Nephron (organoid): ENCODE measurements around the gene THAP9.
"Not testable (repeated sequence)": the region's sequence is repeated elsewhere in the genome, so short reads cannot be mapped to it uniquely, and the experiment has no call there.

Experiments used
- H3K27ac Mint-ChIP-seq, 3 experiments: 2 replicates each; pipeline ENCODE4 v1.8.0; 2020; ENCODE audit warnings: mixed read lengths in 3 of 3, mild to moderate bottlenecking in 2 of 3, moderate library complexity in 1 of 3
- H3K27me3 Mint-ChIP-seq: 2 replicates; pipeline ENCODE4 v1.8.0; 2021; ENCODE audit warnings: low read depth, mild to moderate bottlenecking, moderate library complexity, mixed read lengths
- H3K36me3 Mint-ChIP-seq: 2 replicates; pipeline ENCODE4 v1.8.0; 2020; ENCODE audit warnings: low read depth, mixed read lengths
- H3K4me1 Mint-ChIP-seq: 2 replicates; pipeline ENCODE4 v1.8.0; 2020; ENCODE audit warnings: mixed read lengths
- H3K4me3 Mint-ChIP-seq, 3 experiments: 2 replicates each; pipeline ENCODE4 v1.8.0; 2020; ENCODE audit warnings: mild to moderate bottlenecking in 3 of 3, mixed read lengths in 3 of 3, moderate library complexity in 2 of 3
- H3K9me3 Mint-ChIP-seq: 2 replicates; pipeline ENCODE4 v1.8.0; 2020; ENCODE audit warnings: mixed read lengths
- TF ChIP-seq, protein P1 (sequence below), 3 experiments: fragments of 200-600 bp; sonication (generic); IDR thresholded peaks; one replicate each; pipeline ENCODE4 v1.5.0; 2021; ENCODE audit warnings: antibody characterized with exemption in 3 of 3; ENCODE audit not compliant: unreplicated experiment in 3 of 3

THAP9 gene

DNA sequence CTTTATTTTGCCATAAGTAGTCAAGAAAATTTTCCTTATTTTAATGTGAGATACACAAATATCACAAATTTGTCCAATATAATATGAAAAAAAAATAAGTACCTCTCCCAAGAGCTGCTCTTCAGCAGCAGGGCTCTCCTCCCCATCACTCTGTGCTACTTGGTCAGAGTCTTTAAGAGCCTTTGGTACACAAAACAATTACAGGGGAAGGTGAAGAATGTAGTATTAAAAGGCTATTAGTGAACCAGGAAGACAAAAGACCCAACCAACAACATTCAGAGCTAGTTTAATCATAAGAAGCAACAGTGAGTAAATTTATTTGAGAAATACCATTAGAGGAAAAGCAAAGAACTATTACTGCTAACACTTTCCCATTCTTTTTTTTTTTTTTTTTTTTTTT, 39.0 kb upstream of the THAP9 start:
- Mint-ChIP-seq H3K4me3 (no peak overlapping the region), H3K27ac (no peak overlapping the region), H3K27me3 (no peaks in the 10 kb centered on the region), H3K4me1 (no peaks in the 10 kb centered on the region), H3K9me3 (no peaks in the 10 kb centered on the region), H3K36me3 (peaks cover 72% of the 10 kb centered on the region)
- TF ChIP-seq, protein P1, sequence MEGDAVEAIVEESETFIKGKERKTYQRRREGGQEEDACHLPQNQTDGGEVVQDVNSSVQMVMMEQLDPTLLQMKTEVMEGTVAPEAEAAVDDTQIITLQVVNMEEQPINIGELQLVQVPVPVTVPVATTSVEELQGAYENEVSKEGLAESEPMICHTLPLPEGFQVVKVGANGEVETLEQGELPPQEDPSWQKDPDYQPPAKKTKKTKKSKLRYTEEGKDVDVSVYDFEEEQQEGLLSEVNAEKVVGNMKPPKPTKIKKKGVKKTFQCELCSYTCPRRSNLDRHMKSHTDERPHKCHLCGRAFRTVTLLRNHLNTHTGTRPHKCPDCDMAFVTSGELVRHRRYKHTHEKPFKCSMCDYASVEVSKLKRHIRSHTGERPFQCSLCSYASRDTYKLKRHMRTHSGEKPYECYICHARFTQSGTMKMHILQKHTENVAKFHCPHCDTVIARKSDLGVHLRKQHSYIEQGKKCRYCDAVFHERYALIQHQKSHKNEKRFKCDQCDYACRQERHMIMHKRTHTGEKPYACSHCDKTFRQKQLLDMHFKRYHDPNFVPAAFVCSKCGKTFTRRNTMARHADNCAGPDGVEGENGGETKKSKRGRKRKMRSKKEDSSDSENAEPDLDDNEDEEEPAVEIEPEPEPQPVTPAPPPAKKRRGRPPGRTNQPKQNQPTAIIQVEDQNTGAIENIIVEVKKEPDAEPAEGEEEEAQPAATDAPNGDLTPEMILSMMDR (IDR thresholded peaks at IDR 0.05; ENCODE audit: unreplicated experiment in 3 of 3), result no peak

DNA sequence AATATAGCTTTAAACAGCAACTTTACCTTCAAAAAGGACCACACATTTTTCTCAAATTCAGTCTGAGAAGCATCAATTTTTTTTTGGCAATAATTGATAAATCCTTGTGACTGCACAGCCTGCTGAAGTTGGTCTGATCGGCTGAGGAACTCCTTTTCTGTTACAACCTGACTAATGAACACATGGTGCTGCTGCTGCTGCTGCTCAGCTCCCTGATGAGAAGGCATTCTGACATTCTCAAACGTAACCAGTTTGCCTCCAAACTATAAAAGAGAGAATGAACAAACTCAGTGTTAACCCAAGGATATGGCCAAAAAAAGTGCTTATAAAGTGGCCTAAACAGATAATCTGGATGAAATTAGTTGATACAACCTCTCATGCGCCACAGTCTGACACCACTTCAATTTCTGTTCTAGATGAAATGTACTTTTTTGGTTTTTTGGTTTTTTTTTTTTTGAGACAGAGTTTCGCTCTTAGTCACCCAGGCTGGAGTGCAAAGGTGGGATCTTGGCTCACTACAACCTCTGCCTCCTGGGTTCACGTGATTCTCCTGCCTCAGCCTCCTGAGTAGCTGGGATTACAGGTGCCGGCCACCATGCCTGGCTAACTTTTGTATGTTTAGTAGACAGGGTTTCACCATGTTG, 36.1 kb upstream of the THAP9 start:
- TF ChIP-seq, protein P1 (IDR thresholded peaks at IDR 0.05; ENCODE audit: unreplicated experiment in 3 of 3), result no peak
- Mint-ChIP-seq H3K4me3 (no peak overlapping the region), H3K27me3 (no peaks in the 10 kb centered on the region), H3K27ac (no peak overlapping the region), H3K4me1 (no peaks in the 10 kb centered on the region), H3K36me3 (peaks cover 73% of the 10 kb centered on the region), H3K9me3 (no peaks in the 10 kb centered on the region)

DNA sequence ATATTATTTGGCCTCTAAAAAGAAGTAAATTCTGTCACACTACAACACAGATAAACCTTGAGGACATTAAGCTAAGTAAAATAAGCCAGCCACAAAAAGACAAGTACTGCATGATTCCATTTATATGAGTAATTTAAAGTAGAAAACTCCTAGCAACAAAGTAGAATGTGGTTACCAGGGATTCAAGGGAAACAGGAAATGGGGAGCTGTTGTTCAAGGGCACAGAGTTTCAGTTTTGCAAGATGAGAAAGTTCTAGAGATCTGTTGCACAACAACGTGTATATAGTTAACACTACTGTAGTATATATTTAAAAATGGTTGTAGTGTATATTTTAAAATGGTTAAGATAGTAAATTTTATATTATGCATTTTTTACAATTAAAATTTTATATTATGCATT, 34.9 kb upstream of the THAP9 start:
- Mint-ChIP-seq H3K4me3 (no peak overlapping the region), H3K27me3 (no peaks in the 10 kb centered on the region), H3K27ac (no peak overlapping the region), H3K4me1 (no peaks in the 10 kb centered on the region), H3K9me3 (no peaks in the 10 kb centered on the region), H3K36me3 (peaks cover 79% of the 10 kb centered on the region)
- TF ChIP-seq, protein P1 (IDR thresholded peaks at IDR 0.05; ENCODE audit: unreplicated experiment in 3 of 3), result no peak

DNA sequence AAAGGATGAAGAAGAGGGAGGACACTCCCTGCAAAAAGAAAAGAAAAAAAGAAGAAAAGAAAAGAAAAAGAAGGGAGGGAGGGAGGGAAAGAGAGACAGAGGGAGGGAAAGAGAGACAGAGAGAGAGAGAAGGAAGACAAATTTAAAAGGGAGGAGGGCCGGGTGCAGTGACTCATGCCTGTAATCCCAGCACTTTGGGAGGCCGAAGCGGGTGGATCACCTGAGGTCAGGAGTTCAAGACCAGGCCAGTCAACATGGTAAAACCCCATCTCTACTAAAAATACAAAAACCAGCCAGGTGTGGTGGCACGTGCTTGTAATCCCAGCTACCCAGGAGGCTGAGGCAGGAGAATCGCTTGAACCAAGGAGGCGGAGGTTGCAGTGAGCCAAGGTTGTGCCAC, 34.5 kb upstream of the THAP9 start:
- H3K27ac Mint-ChIP-seq, H3K4me1 Mint-ChIP-seq, H3K27me3 Mint-ChIP-seq, H3K4me3 Mint-ChIP-seq, H3K9me3 Mint-ChIP-seq: not testable (repeated sequence)
- H3K36me3 Mint-ChIP-seq, result peaks cover 78% of the 10 kb centered on the region

DNA sequence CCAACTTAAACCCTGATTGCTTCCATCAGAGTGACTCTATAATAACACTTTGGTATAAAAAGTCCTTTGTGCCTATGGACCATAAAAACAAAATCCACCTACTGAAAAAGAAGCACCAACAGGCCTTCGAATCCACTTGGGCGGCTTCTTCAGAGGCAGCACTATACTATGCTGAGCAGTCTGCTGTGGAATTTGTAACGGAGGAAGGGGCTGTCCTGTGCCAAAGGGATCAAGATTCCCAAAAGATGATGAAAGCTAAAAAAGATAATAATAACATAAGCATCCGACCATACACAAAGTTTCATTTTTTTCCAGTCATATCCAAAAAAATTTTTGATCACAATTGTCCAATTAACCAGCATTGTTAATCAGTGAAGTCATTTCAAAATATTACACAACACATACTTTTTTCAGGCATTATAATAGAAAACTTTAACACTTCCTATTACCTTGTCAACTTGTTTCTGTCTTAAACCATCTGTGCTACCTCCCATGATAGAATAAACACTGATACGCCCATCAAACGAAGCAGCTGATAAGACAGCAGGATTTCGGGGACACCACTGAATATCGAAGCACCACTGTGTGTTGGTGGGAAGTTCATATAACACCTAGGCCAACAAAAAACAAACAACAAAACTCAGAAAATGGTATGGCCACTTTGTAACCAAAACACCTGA, 33.7 kb upstream of the THAP9 start:
- Mint-ChIP-seq H3K4me1 (no peaks in the 10 kb centered on the region), H3K4me3 (no peak overlapping the region), H3K27ac (no peak overlapping the region), H3K27me3 (no peaks in the 10 kb centered on the region), H3K36me3 (peaks cover 77% of the 10 kb centered on the region), H3K9me3 (no peaks in the 10 kb centered on the region)
- TF ChIP-seq, protein P1 (IDR thresholded peaks at IDR 0.05; ENCODE audit: unreplicated experiment in 3 of 3), result no peak

DNA sequence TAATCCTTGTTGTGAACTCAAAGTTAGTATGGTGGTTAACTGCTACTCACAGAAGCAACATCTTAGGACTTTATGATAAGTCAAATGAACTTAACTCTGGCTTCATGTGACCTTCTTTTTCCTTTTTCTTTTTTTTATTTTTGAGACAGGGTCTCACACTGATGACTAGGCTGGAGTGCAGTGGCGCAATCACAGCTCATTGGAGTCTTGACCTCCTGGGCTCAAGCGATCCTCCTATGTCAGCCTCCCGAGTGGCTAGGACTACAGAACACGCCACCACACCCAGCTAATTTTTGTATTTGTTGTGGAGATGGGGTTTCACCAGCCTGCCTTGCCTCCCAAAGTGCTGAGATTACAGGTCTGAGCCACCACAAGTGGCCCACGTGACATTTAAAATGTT, 32.0 kb upstream of the THAP9 start:
- TF ChIP-seq, protein P1 (IDR thresholded peaks at IDR 0.05; ENCODE audit: unreplicated experiment in 3 of 3), result no peak
- no peaks in the 10 kb centered on the region for H3K27me3 Mint-ChIP-seq
- H3K36me3 Mint-ChIP-seq, result peaks cover 76% of the 10 kb centered on the region
- H3K4me1 Mint-ChIP-seq, result no peaks in the 10 kb centered on the region
- no peaks in the 10 kb centered on the region for H3K9me3 Mint-ChIP-seq
- no peak overlapping the region for H3K27ac Mint-ChIP-seq
- H3K4me3 Mint-ChIP-seq, result no peak overlapping the region
